Right cardiac atrium (tissue), 5 donors: ENCODE results near the gene TEKT5. TPM values are rescaled to one million over a fixed set of nuclear protein-coding genes. Genes with fewer than 3 reads are reported as not detected.
A peak's percentile ranks its signal among the peaks of the same experiment; 100 is the strongest.
"Not testable (repeated sequence)": the region's sequence is repeated elsewhere in the genome, so short reads cannot be mapped to it uniquely, and the experiment has no call there.

Experiments used
- ATAC-seq, 2 donors: fragments of 200-7000 bp; cut with Tn5 transposase; one replicate each; pipeline versions ENCODE4 v1.8.0 to v1.9.1; 2020; ENCODE audit warnings: moderate library complexity in 2 of 2, mild to moderate bottlenecking in 1 of 2
- DNase-seq, 3 donors: peaks; one replicate each; pipeline ENCODE4 v3.0.0-alpha.2; 2020
- H3K27ac ChIP-seq: one replicate; pipeline ENCODE4 v1.5.1; 2013; ENCODE audit warnings: mild to moderate bottlenecking, low read length, control low read depth, moderate library complexity
- H3K27me3 ChIP-seq: one replicate; pipeline ENCODE4 v1.6.1; 2013; ENCODE audit not compliant: control insufficient read depth, insufficient read depth
- H3K4me1 ChIP-seq: one replicate; pipeline ENCODE4 v1.6.1; 2013; ENCODE audit warnings: low read length; ENCODE audit not compliant: control insufficient read depth, insufficient read depth
- H3K4me3 ChIP-seq: one replicate; pipeline ENCODE4 v1.5.1; 2013; ENCODE audit warnings: low read length, control low read depth
- H3K9me3 ChIP-seq: one replicate; pipeline ENCODE4 v1.6.1; 2013; ENCODE audit warnings: low read length; ENCODE audit not compliant: control insufficient read depth
- WGBS: extraction: QIAGEN DNeasy Blood & Tissue Kit; methylation state at CpG from one replicate; pipeline ENCODE4 v1.1.7; 2013; 5-methylcytosine and 5-hydroxymethylcytosine counted together
- intact Hi-C, 4 donors: fragments of 100-400 bp; cut with DNase I; formaldehyde crosslinking; loops; one replicate each; pipeline versions ENCODE4 v1.11.0 to v1.14.0; 2022 to 2023
- polyA plus RNA-seq: library from polyadenylated mRNA; stranded (reverse); fragments of 200-250 nt; gene quantifications from one replicate; pipeline ENCODE4 v1.2.3, GENCODE V29; 2013
- total RNA-seq, 4 donors: library from RNA; stranded (reverse); fragmentation: NEBNext Ultra II Directional; extraction: Animal tissue kit (Norgen Biotek cat#: 25700); gene quantifications; one replicate each; pipeline ENCODE4 v1.2.1, GENCODE V29; 2021
- donor health status: healthy with polysubstance abuse.
- donor health status: DM: no; HTN: yes; CAD: no.
- donor health status: DM: no; HTN: no; CAD: no.
- donor health status: DM: no; HTN: yes; CAD: no; lungs with severe emphysema.
- donor health status: DM: yes; HTN: yes; CAD: no.

TEKT5 gene
- total and polyA plus RNA-seq, 5 donors, result 0.07 TPM; not detected in 4

DNA sequence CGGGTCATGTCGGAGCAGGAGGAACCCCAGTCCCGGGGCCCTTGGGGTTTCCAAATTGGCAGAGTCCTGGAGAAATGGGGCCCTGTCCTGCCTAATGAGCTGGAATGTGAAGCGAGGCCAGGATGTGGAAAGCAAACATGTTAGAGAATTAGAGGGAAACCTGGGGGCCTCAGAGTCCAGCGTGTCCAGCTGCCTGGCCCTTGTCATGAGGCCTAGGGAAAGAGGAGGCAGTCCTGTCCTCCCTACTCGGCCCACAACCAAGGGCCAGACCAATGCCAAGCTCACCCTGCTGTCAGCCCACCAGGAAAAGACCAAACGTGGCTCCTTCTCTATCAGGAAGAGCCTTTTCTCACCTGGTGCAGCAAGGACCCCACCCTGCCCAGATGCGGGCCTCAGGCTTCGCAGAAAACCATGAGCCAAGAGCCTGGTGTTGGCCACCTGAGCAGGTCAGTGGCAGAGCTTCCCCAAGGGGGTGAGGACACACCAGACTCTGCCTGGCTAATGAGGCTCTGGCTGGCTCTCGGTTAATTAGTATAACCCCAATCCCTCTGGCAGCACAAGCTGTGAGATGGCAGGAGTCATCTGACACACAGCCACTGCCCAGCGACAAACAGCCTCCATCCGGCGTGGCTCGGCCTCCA, 10.1 kb downstream of the TEKT5 start:
- whole genome bisulfite sequencing, result 69% methylated on average over 14 of the region's 14 CpGs
- Histone ChIP-seq H3K9me3 (no peaks in the 10 kb centered on the region), H3K27me3 (no peaks in the 10 kb centered on the region), H3K4me1 (no peaks in the 10 kb centered on the region), H3K4me3 (no peak overlapping the region), H3K27ac (no peak overlapping the region)
- intact Hi-C loops, result no loop called here
- DNase-seq (no peak), ATAC-seq (peak in 1 of 2 donors; percentile 49)

GRCh38 chr16:10683170-10683569, 11.6 kb downstream of the TEKT5 start:
- Histone ChIP-seq H3K27me3 (no peaks in the 10 kb centered on the region), H3K4me3 (no peak overlapping the region), H3K27ac (no peak overlapping the region), H3K9me3 (no peaks in the 10 kb centered on the region), H3K4me1 (no peaks in the 10 kb centered on the region)
- peak in 1 of 3 donors; percentile 58 for DNase-seq
- WGBS, result 48% methylated on average over 8 of the region's 8 CpGs
- intact Hi-C loops, result no loop called here
- ATAC-seq, result peak in 1 of 2 donors; percentile 77

- ATAC-seq (no peak), DNase-seq (no peak)
- intact Hi-C loops, result no loop called here
- Histone ChIP-seq H3K27me3 (no peaks in the 10 kb centered on the region), H3K4me3 (no peak overlapping the region), H3K27ac (no peak overlapping the region), H3K9me3 (no peaks in the 10 kb centered on the region), H3K4me1 (no peaks in the 10 kb centered on the region)
- 95% methylated on average over 7 of the region's 7 CpGs for WGBS
These were observed 12.1 kb downstream of the TEKT5 start for GRCh38 chr16:10682604-10683003.

DNA sequence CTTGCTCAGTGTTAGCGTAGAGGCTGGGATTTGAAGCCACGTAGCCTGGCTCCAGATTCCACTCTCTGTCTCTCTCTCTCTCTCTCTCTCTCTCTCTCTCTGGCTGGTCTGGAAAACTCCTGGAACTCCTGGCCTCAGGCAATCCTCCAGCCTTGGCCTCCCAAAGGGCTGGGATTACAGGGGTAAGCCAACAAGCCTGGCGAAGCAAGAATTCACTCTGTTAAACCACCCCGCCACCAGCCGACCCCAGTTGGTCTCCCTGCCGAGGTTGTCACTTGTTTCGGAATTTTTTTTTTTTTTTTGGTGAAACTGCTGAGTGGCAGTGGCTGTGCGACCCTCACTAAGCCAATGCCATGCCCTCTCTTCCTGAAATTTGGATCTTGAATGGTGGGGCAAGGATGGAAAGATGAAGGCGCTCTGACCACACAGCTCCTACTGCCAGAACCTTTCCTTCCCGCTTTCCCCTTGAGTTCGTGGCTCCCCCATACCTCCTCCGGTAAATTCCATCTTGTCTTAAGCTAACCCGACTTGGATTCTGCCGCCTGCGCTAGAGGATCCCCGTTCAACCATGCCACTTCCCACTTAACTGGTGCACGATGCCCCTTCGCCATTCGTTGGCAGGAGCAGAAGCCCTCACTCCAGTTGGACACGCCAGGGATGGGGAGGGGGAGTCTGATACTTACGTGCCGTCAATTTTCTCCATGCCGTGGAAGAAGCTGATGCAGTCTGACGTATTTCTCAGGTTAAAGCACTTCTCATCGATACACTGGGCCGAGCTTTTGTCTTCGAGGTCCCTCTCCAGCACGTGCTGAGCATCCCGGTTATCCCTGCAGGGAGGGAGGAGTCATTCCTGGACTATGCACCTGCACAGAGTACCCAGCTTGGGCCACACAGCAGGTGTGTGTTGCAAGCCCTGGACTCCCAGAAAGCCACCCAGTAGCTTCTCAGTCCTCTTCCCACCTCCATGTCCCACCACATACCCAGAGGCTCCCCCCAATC, 13.1 kb downstream of the TEKT5 start:
- intact Hi-C loops, result no loop called here
- 85% methylated on average over 29 of the region's 29 CpGs for WGBS

DNA sequence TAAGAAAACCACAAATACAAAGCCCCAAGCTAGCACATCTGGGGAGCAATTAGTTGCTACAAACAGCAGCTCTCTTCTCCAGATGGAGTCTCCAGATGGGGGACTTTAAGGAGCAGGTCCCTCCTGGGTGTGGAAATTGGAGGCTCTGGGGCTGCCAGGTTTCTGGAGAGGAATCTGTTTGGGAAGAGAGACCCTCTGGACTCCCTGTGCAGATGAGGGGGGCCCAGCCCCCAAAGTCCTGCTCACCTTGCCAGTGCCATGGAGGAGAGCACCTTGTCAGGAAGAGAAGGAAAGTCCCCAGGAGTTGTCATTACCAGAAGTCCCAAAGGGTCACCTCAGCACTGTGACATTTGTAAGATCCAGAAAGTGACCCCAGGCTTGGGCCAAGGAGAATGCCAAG, 14.8 kb downstream of the TEKT5 start:
- no peaks in the 10 kb centered on the region for H3K9me3 ChIP-seq
- DNase-seq (no peak), ATAC-seq (no peak)
- intact Hi-C loops, result no loop called here
- peaks cover 2% of the 10 kb centered on the region for H3K4me1 ChIP-seq
- H3K27ac ChIP-seq, result no peak overlapping the region
- no peaks in the 10 kb centered on the region for H3K27me3 ChIP-seq
- H3K4me3 ChIP-seq, result no peak overlapping the region

More for the DNA sequence above, 13.1 kb downstream of the TEKT5 start:
- no peaks in the 10 kb centered on the region for H3K27me3 ChIP-seq
- ATAC-seq (no peak), DNase-seq (no peak)
- no peak overlapping the region for H3K4me3 ChIP-seq
- H3K27ac ChIP-seq, result no peak overlapping the region
- no peaks in the 10 kb centered on the region for H3K9me3 ChIP-seq
- no peaks in the 10 kb centered on the region for H3K4me1 ChIP-seq

GRCh38 chr16:10679441-10679840, 15.3 kb downstream of the TEKT5 start:
- H3K9me3 ChIP-seq, H3K4me3 ChIP-seq, H3K27me3 ChIP-seq, ATAC-seq, intact Hi-C loops, DNase-seq, H3K4me1 ChIP-seq, H3K27ac ChIP-seq: not testable (repeated sequence)
- WGBS, result 88% methylated on average over 7 of the region's 7 CpGs

DNA sequence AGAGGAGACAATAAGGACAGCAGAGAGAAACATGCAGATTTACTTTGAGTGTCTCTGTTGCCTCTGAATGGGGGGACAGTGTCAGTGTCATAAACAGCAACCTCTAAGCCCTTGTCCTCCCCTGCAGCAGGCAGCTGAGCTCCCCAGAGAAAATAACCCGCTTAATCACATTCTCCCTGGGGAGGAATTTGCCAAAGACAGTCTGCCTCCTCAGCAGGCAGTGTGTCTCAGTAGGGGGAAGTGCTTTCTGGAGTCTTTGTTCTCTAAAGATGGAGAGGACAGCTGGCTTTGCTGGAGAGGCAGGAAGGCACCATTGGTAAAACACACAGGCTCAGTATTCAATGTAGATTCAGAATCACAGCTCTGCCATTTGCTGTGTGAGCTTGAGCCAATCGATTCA, 16.1 kb downstream of the TEKT5 start:
- intact Hi-C loops, result no loop called here
- ATAC-seq, result no peak

GRCh38 chr16:10676284-10676683, 18.4 kb downstream of the TEKT5 start:
- Histone ChIP-seq H3K9me3 (no peaks in the 10 kb centered on the region), H3K4me1 (peaks cover 2% of the 10 kb centered on the region), H3K4me3 (no peak overlapping the region), H3K27ac (no peak overlapping the region), H3K27me3 (no peaks in the 10 kb centered on the region)
- 92% methylated on average over 6 of the region's 6 CpGs for WGBS
- no peak for DNase-seq
- no peak for ATAC-seq
- intact Hi-C loops, result no loop called here

More for the DNA sequence above, 16.1 kb downstream of the TEKT5 start:
- Histone ChIP-seq H3K4me3 (no peak overlapping the region), H3K27me3 (no peaks in the 10 kb centered on the region), H3K9me3 (no peaks in the 10 kb centered on the region), H3K27ac (no peak overlapping the region), H3K4me1 (peaks cover 2% of the 10 kb centered on the region)
- DNase-seq, result no peak
- WGBS, result 60% methylated on average over 2 of the region's 2 CpGs

DNA sequence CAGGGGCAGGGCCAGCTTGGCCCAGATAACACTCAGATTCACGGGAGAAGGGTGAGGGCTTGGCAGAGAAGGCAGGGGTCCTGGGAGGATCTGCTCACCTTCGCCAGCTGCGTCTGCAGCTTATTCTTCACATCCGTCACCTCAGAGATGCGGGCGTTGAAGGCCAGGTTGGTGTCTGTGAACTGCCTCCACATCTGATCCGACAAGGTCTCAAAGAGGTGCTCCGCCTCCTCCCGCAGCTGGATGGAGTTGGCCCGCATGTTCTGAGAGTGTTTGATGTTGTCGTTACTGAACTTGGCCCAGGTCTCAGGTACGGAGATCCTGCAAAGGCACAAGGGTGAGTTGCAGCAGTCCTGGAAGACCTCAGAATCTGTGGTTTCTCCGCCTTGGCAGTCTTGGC, 18.9 kb downstream of the TEKT5 start:
- ATAC-seq, result no peak
- WGBS, result 89% methylated on average over 13 of the region's 13 CpGs
- intact Hi-C loops, result no loop called here

DNA sequence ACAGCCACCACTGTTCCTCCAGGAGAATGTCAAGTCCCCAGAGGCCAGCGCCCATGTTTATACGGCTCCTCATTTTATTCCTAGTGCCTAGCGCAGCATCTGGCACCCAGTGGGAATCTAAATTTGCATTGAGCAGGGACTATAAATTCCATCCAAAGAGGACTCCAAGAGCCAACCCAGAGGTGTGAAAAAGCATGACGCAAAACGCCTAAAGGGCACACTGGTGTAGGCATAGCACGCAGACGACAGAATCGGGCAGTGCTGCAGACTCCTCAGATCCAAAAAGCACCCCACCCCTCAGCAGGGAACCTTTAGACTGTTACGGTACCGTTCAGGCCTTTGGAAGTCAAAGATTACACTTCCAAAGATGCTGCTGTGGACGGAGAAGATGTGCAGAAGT, 19.5 kb downstream of the TEKT5 start:
- Histone ChIP-seq H3K4me1 (peaks cover 2% of the 10 kb centered on the region), H3K4me3 (no peak overlapping the region), H3K27ac (no peak overlapping the region), H3K9me3 (no peaks in the 10 kb centered on the region), H3K27me3 (no peaks in the 10 kb centered on the region)
- intact Hi-C loops, result no loop called here
- WGBS, result 73% methylated on average over 11 of the region's 11 CpGs
- peak in 1 of 2 donors; percentile 91 for ATAC-seq
- DNase-seq, result no peak

More for the DNA sequence above, 18.9 kb downstream of the TEKT5 start:
- Histone ChIP-seq H3K4me1 (peaks cover 2% of the 10 kb centered on the region), H3K9me3 (no peaks in the 10 kb centered on the region), H3K27me3 (no peaks in the 10 kb centered on the region), H3K27ac (no peak overlapping the region), H3K4me3 (no peak overlapping the region)
- no peak for DNase-seq

GRCh38 chr16:10671729-10672128, 23.0 kb downstream of the TEKT5 start:
- ATAC-seq (no peak), DNase-seq (no peak)
- H3K9me3 ChIP-seq, result no peaks in the 10 kb centered on the region
- H3K4me1 ChIP-seq, result peaks cover 2% of the 10 kb centered on the region
- H3K27ac ChIP-seq, result no peak overlapping the region
- 55% methylated on average over 4 of the region's 4 CpGs for WGBS
- H3K27me3 ChIP-seq, result no peaks in the 10 kb centered on the region
- intact Hi-C loops, result loop anchor here in 1 of 4 donors (5.0 kb wide), 1 partner anchor 54 kb away; no protein-coding TSS in a partner anchor
- H3K4me3 ChIP-seq, result no peak overlapping the region
